ENCODE data around the gene PSMA1.

DNA sequence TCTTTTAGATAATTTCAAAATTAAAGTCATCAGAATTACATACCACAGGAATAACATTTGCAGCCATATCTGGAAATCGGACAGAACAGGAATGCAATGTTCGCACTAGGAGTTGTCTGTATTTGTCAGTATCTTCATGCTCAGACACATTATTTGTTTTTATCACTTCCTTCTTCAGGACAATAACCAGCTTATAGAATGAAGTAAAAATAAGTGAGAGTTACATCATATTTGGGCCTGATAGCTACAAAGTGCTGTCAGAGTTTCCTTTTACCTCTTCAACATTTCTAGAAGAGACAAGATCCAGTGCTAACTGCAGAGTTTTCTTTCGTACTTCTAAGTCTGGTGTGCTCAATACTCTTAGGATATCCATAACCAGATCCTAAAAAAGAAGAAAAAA is 39.5 kb downstream of the PSMA1 start:
- TF ChIP-seq, protein P1, sequence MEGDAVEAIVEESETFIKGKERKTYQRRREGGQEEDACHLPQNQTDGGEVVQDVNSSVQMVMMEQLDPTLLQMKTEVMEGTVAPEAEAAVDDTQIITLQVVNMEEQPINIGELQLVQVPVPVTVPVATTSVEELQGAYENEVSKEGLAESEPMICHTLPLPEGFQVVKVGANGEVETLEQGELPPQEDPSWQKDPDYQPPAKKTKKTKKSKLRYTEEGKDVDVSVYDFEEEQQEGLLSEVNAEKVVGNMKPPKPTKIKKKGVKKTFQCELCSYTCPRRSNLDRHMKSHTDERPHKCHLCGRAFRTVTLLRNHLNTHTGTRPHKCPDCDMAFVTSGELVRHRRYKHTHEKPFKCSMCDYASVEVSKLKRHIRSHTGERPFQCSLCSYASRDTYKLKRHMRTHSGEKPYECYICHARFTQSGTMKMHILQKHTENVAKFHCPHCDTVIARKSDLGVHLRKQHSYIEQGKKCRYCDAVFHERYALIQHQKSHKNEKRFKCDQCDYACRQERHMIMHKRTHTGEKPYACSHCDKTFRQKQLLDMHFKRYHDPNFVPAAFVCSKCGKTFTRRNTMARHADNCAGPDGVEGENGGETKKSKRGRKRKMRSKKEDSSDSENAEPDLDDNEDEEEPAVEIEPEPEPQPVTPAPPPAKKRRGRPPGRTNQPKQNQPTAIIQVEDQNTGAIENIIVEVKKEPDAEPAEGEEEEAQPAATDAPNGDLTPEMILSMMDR (conservative IDR thresholded peaks at IDR 0.05; ENCODE audit: low read length): no peak
- no peak for TF ChIP-seq EZH2phosphoT487 (IDR thresholded peaks at IDR 0.05; ENCODE audit: borderline replicate concordance, low read depth, low read length)

Data from OCI-LY7 (cell line).